ENCODE measurements around the gene IL1F10. TPM values are rescaled to one million over a fixed set of nuclear protein-coding genes. Genes with fewer than 3 reads are reported as not detected.

Gene IL1F10
- total RNA-seq, 2 donors from 2014 or later: not detected

DNA sequence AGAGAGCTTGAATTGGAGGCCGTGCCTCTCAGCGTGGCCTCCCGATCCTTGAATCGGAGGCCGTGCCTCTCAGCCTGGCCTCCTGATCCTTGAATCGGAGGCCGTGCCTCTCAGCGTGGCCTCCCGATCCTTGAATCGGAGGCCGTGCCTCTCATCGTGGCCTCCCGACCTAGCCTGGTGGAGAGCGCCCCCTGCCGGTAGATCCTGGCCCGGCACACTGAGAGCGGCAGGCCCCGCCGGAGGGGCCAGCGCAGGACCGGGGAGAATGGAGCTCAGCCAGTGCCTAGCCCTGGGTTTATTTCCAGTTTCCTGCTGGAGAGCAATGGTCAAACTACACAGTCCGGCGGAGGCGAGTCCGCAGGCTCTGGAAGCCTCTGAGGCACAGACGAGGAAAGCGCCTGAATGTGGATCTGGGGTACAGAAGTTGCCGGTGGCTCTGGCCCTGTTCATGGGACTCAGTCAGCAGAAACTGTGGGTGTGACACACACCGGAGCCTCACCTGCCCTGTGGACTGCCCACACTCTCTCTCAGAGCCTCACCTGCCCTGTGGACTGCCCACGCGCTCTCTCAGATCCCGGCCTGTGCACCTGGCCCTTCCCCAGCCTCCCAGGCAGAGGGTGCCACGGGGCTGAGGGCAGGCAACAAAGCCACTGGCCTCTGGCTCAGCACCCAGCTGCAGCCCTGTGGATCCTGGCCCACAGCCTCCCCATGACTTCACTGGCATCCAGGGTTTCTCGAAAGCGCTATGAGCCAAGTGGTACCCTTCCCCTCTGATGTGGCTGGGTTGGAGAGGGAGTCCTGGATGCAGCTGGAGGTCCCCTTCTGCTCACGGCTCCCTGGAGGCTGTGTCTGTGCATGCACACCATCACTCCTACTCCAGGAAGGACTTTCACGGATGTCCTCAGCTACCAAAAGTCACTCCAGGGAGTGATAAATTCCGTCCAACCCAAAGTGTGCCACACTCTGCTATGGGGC, 16.6 kb upstream of the IL1F10 start:
- H3K27ac ChIP-seq: no peak overlapping the region
- H3K36me3 ChIP-seq: no peaks in the 10 kb centered on the region
- no peaks in the 10 kb centered on the region for H3K9me3 ChIP-seq
- TF ChIP-seq, protein P1, sequence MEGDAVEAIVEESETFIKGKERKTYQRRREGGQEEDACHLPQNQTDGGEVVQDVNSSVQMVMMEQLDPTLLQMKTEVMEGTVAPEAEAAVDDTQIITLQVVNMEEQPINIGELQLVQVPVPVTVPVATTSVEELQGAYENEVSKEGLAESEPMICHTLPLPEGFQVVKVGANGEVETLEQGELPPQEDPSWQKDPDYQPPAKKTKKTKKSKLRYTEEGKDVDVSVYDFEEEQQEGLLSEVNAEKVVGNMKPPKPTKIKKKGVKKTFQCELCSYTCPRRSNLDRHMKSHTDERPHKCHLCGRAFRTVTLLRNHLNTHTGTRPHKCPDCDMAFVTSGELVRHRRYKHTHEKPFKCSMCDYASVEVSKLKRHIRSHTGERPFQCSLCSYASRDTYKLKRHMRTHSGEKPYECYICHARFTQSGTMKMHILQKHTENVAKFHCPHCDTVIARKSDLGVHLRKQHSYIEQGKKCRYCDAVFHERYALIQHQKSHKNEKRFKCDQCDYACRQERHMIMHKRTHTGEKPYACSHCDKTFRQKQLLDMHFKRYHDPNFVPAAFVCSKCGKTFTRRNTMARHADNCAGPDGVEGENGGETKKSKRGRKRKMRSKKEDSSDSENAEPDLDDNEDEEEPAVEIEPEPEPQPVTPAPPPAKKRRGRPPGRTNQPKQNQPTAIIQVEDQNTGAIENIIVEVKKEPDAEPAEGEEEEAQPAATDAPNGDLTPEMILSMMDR (IDR thresholded peaks at IDR 0.05): no peak
- DNase-seq (ENCODE audit: low spot score): no peak
- H3K4me1 ChIP-seq (ENCODE audit: control insufficient read depth in 1 of 2, low read depth in 2 of 2): no peaks in the 10 kb centered on the region
- H3K27me3 ChIP-seq (replicated peaks; ENCODE audit: insufficient read depth): no peaks in the 10 kb centered on the region
- no peak overlapping the region for H3K4me3 ChIP-seq
- no peak for ATAC-seq (ENCODE audit: insufficient number of reproducible peaks, low FRiP score, low read depth)

DNA sequence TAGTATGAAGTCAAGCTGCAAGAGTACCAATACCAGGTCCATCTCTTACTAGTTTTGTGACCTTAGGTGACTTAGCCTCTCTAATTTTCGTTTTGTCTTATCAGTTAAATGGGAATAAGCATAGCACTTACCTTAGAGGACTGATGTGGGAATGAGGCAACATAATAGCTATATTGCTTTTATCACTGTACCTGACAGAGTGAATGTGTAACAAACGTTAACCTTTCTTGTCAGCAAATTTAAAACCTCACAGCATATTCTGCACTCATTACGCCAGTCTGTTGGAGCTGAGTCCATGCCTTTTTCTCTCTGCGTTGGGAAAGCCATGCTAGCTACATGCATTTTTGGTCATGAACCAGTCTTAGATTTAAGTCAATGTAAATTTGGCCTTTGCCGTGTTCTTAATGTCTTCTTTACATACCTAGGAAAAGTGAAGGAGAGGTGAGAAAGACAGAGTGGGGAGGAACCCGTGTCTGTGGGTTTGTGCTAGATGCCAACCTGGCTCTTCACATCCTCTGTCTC, 15.3 kb upstream of the IL1F10 start, which contains the start of gene IL36B:
Gene IL36B, minus strand, starts transcription at position 472 of the 522 bp plus-strand sequence.
- no peaks in the 10 kb centered on the region for H3K36me3 ChIP-seq
- TF ChIP-seq, protein P1 (IDR thresholded peaks at IDR 0.05): no peak
- no peak within 1 kb of the TSS for H3K27ac ChIP-seq
- ATAC-seq (ENCODE audit: insufficient number of reproducible peaks, low FRiP score, low read depth) (no peak), DNase-seq (ENCODE audit: low spot score) (no peak)
- H3K9me3 ChIP-seq: no peaks in the 10 kb centered on the region
- H3K4me1 ChIP-seq (ENCODE audit: control insufficient read depth in 1 of 2, low read depth in 2 of 2): no peaks in the 10 kb centered on the region
- no peak within 1 kb of the TSS for H3K4me3 ChIP-seq
- no peaks in the 10 kb centered on the region for H3K27me3 ChIP-seq (replicated peaks; ENCODE audit: insufficient read depth)

DNA sequence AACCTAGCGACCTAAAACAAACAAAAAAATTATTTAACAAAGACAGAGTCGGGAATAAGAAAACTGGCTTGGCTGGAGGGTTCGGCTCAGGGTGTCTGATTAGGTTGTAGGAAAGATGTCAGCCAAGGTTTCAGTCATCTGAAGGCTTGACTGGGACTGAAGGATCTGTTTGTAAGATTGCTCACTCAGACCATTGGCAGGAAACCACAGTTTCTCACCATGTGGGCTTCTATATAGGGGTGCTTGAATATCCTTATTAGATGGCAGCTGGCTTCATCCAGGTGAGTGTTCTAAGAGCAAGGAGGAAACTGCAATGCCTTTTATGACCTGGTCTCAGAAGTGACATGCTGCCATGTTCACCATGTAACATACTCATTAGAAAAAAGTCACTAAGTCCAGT, 14.1 kb upstream of the IL1F10 start:
- no peak for DNase-seq (ENCODE audit: low spot score)
- H3K27ac ChIP-seq: no peak overlapping the region
- H3K4me3 ChIP-seq: no peak overlapping the region
- H3K27me3 ChIP-seq (replicated peaks; ENCODE audit: insufficient read depth): no peaks in the 10 kb centered on the region
- TF ChIP-seq, protein P1 (IDR thresholded peaks at IDR 0.05): no peak
- no peak for ATAC-seq (ENCODE audit: insufficient number of reproducible peaks, low FRiP score, low read depth)
- no peaks in the 10 kb centered on the region for H3K9me3 ChIP-seq
- no peaks in the 10 kb centered on the region for H3K4me1 ChIP-seq (ENCODE audit: control insufficient read depth in 1 of 2, low read depth in 2 of 2)
- no peaks in the 10 kb centered on the region for H3K36me3 ChIP-seq

DNA sequence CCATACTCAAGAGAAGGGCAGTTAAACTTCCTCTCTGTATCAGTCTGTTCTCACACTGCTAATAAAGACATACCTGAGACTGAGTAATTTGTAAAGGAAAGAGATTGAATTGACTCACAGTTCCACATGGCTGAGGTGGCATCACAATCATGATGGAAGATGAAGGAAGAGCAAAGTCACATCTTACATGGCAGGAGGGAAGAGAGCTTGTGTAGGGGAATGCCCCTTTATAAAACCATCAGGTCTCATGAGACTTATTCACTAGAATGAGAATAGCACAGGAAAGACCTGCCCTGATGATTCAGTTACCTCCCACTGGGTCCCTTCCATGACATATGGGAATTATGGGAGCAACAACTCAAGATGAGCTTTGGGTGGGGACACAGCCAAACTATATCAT, 13.7 kb upstream of the IL1F10 start:
- H3K4me1 ChIP-seq (ENCODE audit: control insufficient read depth in 1 of 2, low read depth in 2 of 2): no peaks in the 10 kb centered on the region
- H3K4me3 ChIP-seq: no peak overlapping the region
- no peaks in the 10 kb centered on the region for H3K27me3 ChIP-seq (replicated peaks; ENCODE audit: insufficient read depth)
- H3K27ac ChIP-seq: no peak overlapping the region
- TF ChIP-seq, protein P1 (IDR thresholded peaks at IDR 0.05): no peak
- no peaks in the 10 kb centered on the region for H3K9me3 ChIP-seq
- no peaks in the 10 kb centered on the region for H3K36me3 ChIP-seq
- DNase-seq (ENCODE audit: low spot score): no peak
- no peak for ATAC-seq (ENCODE audit: insufficient number of reproducible peaks, low FRiP score, low read depth)

DNA sequence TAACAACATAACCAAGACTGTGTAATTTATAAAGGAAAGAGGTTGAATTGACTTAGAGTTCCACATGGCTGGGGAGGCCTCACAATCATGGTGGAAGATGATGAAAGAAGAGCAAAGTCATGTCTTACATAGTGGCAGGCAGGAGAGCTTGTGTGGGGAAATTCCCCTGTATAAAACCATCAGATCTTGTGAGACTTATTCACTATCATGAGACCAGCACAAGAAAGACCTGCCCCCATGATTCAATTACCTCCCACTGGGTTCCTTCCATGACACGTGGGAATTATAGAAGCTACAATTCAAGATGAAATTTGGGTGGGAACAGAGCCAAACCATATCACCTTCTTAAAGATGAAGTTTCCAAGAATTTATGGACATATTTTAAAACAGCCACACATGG, 11.2 kb upstream of the IL1F10 start:
- Histone ChIP-seq H3K27me3 (replicated peaks; ENCODE audit: insufficient read depth) (no peaks in the 10 kb centered on the region), H3K36me3 (no peaks in the 10 kb centered on the region), H3K4me1 (ENCODE audit: control insufficient read depth in 1 of 2, low read depth in 2 of 2) (no peaks in the 10 kb centered on the region), H3K9me3 (no peaks in the 10 kb centered on the region), H3K27ac (no peak overlapping the region), H3K4me3 (no peak overlapping the region)
- DNase-seq (ENCODE audit: low spot score) (no peak), ATAC-seq (ENCODE audit: insufficient number of reproducible peaks, low FRiP score, low read depth) (no peak)
- TF ChIP-seq, protein P1 (IDR thresholded peaks at IDR 0.05): no peak
